K562 (cell line): ENCODE measurements around the gene ATP2A2. TPM values are rescaled to one million over a fixed set of nuclear protein-coding genes. Genes with fewer than 3 reads are reported as not detected.

Experiments used
- ATAC-seq: fragments of 200-7000 bp; cut with Tn5 transposase; 3 replicates; pipeline ENCODE4 v1.9.1; 2020; ENCODE audit warnings: moderate library complexity
- Bru-seq: library from RNA; stranded (reverse); fragments of 400-500 nt; gene quantifications from one replicate; lab custom pipeline; 2021; lab: Mats Ljungman, UMichigan
- BruChase-seq, 2 experiments: library from RNA; stranded (reverse); fragments of 400-500 nt; gene quantifications; one replicate each; lab custom pipeline; 2021; lab: Mats Ljungman, UMichigan
- BruUV-seq: library from RNA; stranded (reverse); fragments of 400-500 nt; replicated peaks from 2 replicates; lab custom pipeline; 2021; lab: Mats Ljungman, UMichigan
- CTCF ChIA-PET: fragments of 300-600 bp; formaldehyde crosslinking; extraction: SDS; loops from one replicate; lab custom pipeline; 2021; ENCODE audit warnings: low intra/inter-chr PET ratio; lab: Yijun Ruan, JAX
- POLR2A ChIA-PET: fragments of 300-600, 350-650 bp; sonication (Branson Sonifier 250); formaldehyde crosslinking; extraction: SDS; loops from one replicate; lab custom pipeline; 2021; ENCODE audit warnings: antibody characterized with exemption, inconsistent platforms; lab: Yijun Ruan, JAX
- DNase-seq, 4 experiments: peaks; one replicate each; pipeline versions ENCODE4 v3.0.0 to v3.0.0-alpha.2; 2011 to 2018; ENCODE audit warnings: low spot score in 3 of 4, mixed read lengths in 3 of 4; ENCODE audit errors: extremely low read depth in 1 of 4
- FAIRE-seq: peaks from 2 replicates; lab custom pipeline; 2011; peaks lifted over from hg19 to GRCh38; lab: Jason Lieb, UNC
- H2AFZ ChIP-seq: 2 replicates; pipeline ENCODE4 v1.6.0; 2011; ENCODE audit warnings: low read depth, low read length, control low read depth, inconsistent platforms
- H3K27ac ChIP-seq: fragments of 200-600 bp; 3 replicates; pipeline ENCODE4 v1.8.0; 2011; ENCODE audit warnings: low read depth, mild to moderate bottlenecking, control low read depth, inconsistent platforms, low read length, moderate library complexity, mixed read lengths; ENCODE audit errors: extremely low read depth
- H3K27me3 ChIP-seq, 2 experiments: fragments of 300-600 bp in 1 of 2; 2 replicates in 1 of 2; 3 replicates in 1 of 2; pipeline versions ENCODE4 v1.6.0 to v1.8.0; 2011; ENCODE audit warnings: inconsistent platforms in 2 of 2, low read length in 2 of 2, mild to moderate bottlenecking in 1 of 2, mixed read lengths in 1 of 2, moderate library complexity in 1 of 2; ENCODE audit not compliant: control insufficient read depth in 2 of 2, insufficient read depth in 2 of 2
- H3K36me3 ChIP-seq: fragments of 300-600 bp; 3 replicates; pipeline ENCODE4 v1.8.0; 2011; ENCODE audit warnings: mild to moderate bottlenecking, low read length, inconsistent platforms; ENCODE audit not compliant: control insufficient read depth, insufficient read depth
- H3K4me1 ChIP-seq, 2 experiments: fragments of 200-600 bp in 1 of 2; replicated peaks in 1 of 2; 2 replicates in 1 of 2; 3 replicates in 1 of 2; pipeline versions ENCODE4 v1.5.1 to v1.8.0; 2011; ENCODE audit warnings: inconsistent platforms in 2 of 2, low read length in 2 of 2, mild to moderate bottlenecking in 1 of 2, mixed read lengths in 1 of 2, moderate library complexity in 1 of 2; ENCODE audit not compliant: control insufficient read depth in 2 of 2, insufficient read depth in 2 of 2
- H3K4me2 ChIP-seq: 2 replicates; pipeline ENCODE4 v1.6.1; 2011; ENCODE audit warnings: low read length, control low read depth, inconsistent platforms, mixed read lengths; ENCODE audit not compliant: insufficient read depth
- H3K4me3 ChIP-seq: fragments of 200-600 bp; sonication (generic), shearing (Covaris generic); 2 replicates; pipeline ENCODE4 v1.5.1; 2016; ENCODE audit warnings: control low read depth, inconsistent platforms
- H3K79me2 ChIP-seq: fragments of 200-600 bp; 3 replicates; pipeline ENCODE4 v1.8.0; 2011; ENCODE audit warnings: low read length, inconsistent platforms; ENCODE audit not compliant: control insufficient read depth, insufficient read depth
- H3K9ac ChIP-seq, 2 experiments: 2 replicates each; pipeline versions ENCODE4 v1.6.0 to v1.6.1; 2011; ENCODE audit warnings: low read depth in 2 of 2, low read length in 2 of 2, control low read depth in 1 of 2, inconsistent platforms in 1 of 2, mild to moderate bottlenecking in 1 of 2, mixed read lengths in 1 of 2; ENCODE audit not compliant: insufficient read depth in 1 of 2
- H3K9me1 ChIP-seq: one replicate; pipeline ENCODE4 v1.6.0; 2011; ENCODE audit warnings: inconsistent platforms, mild to moderate bottlenecking, low read length, moderate library complexity; ENCODE audit not compliant: control insufficient read depth, insufficient read depth
- H3K9me3 ChIP-seq: replicated peaks from 2 replicates; pipeline ENCODE4 v1.5.1; 2011; ENCODE audit warnings: low read depth, low read length, inconsistent platforms; ENCODE audit not compliant: control insufficient read depth, insufficient read depth
- H4K20me1 ChIP-seq: replicated peaks from 2 replicates; pipeline ENCODE4 v1.6.1; 2011; ENCODE audit warnings: low read length, inconsistent platforms, mixed read lengths; ENCODE audit not compliant: control insufficient read depth, insufficient read depth
- GABPB2 ChIP-seq: fragments of 250-450 bp; sonication (Bioruptor Pico); conservative IDR thresholded peaks from 2 replicates; pipeline ENCODE4 v1.5.1; 2021; ENCODE audit warnings: mild to moderate bottlenecking
- KHSRP ChIP-seq: fragments of 450-650 bp; IDR thresholded peaks from 2 replicates; pipeline ENCODE4 v1.6.1; 2017
- PTBP1 ChIP-seq: fragments of 200-400 bp; formaldehyde crosslinking; IDR thresholded peaks from 2 replicates; pipeline ENCODE4 v1.6.1; 2017; ENCODE audit warnings: low read depth, low read length
- WGBS: fragments of 100-300 bp; shearing (Covaris generic); methylation state at CpG from one replicate; pipeline ENCODE4 v1.1.6; 2016; ENCODE audit warnings: low coverage, mixed read lengths; ENCODE audit not compliant: insufficient coverage; ENCODE audit errors: missing lambda C conversion rate; 5-methylcytosine and 5-hydroxymethylcytosine counted together
- in situ Hi-C: fragments of 300-500 bp; cut with MboI; formaldehyde crosslinking; loops from 4 replicates; pipeline ENCODE4 v1.15.0; 2018; ENCODE audit warnings: inconsistent platforms, mixed read lengths
- intact Hi-C: fragments of 100-400 bp; cut with micrococcal nuclease; formaldehyde crosslinking; loops from 2 replicates; pipeline ENCODE4 v1.14.2; 2022
- long read RNA-seq, 3 experiments: library from polyadenylated mRNA in 2 of 3; library from RNA in 1 of 3; unstranded in 2 of 3; stranded (forward) in 1 of 3; transcript quantifications; one replicate each; pipeline ENCODE4 v2.0.0, GENCODE V29; 2019 to 2022
- polyA minus RNA-seq, 3 experiments: library from RNA; depleted of rRNA, polyadenylated mRNA; stranded (reverse); fragments of >200 nt; gene quantifications; 2 replicates each; pipeline ENCODE4 v1.2.3, GENCODE V29; 2011
- polyA plus RNA-seq, 8 experiments: library from polyadenylated mRNA; depleted of rRNA in 4 of 8; stranded (reverse) in 5 of 8; unstranded in 3 of 8; fragments of >200 nt; fragmentation: Nextera tagmentation in 2 of 8; fragmentation: Illumina TruSeq in 1 of 8; extraction: Ambion mirVana in 2 of 8; extraction: Trizol in 1 of 8; gene quantifications; 2 replicates each; pipeline versions ENCODE4 v1.2.1 to v1.2.3, GENCODE V29; 2011 to 2014; ENCODE audit warnings: inconsistent platforms in 1 of 8, missing spikeins in 1 of 8
- total RNA-seq, 7 experiments: library from RNA; depleted of rRNA in 6 of 7; stranded (reverse); fragments of >200 nt in 6 of 7; fragmentation: Illumina TruSeq in 2 of 7; extraction: Trizol in 2 of 7; gene quantifications; 2 replicates each; pipeline versions ENCODE4 v1.2.1 to v1.2.3, GENCODE V29; 2011 to 2021; ENCODE audit warnings: low replicate concordance in 1 of 7
- TF ChIP-seq, protein P1 (sequence below): fragments of 450-650 bp; IDR thresholded peaks from 2 replicates; pipeline ENCODE4 v1.6.1; 2016; ENCODE audit warnings: mild to moderate bottlenecking, moderate library complexity

Gene ATP2A2
- total RNA-seq (2011; cell fraction: chromatin; rRNA removed; ENCODE audit: low replicate concordance) = 436 and 524 TPM in 2 replicates
- 350 and 362 TPM in 2 replicates for total RNA-seq (2011; cell fraction: nucleolus; rRNA removed)
- 437 and 537 TPM in 2 replicates for total RNA-seq (2011; cell fraction: nucleoplasm; rRNA removed)
- 73.5 and 82.5 TPM in 2 replicates for total RNA-seq (2014; rRNA removed)
- 46.7 and 51.6 TPM in 2 replicates for total RNA-seq (2014; rRNA removed; fragmentation: Illumina TruSeq; extraction: Trizol)
- total RNA-seq (2015; rRNA removed; fragmentation: Illumina TruSeq; extraction: Trizol) = 47.7 and 49.9 TPM in 2 replicates
- total RNA-seq (2021) = 180 and 205 TPM in 2 replicates
- polyA plus RNA-seq (2011; rRNA removed) = 44.6 and 88.4 TPM in 2 replicates
- 20.8 and 37.3 TPM in 2 replicates for polyA plus RNA-seq (2011; cell fraction: cytosol; rRNA removed)
- polyA plus RNA-seq (2011; cell fraction: nucleus; rRNA removed) = 193 and 236 TPM in 2 replicates
- 137 and 151 TPM in 2 replicates for polyA plus RNA-seq (2012)
- polyA plus RNA-seq (2014; fragmentation: Illumina TruSeq; extraction: Trizol) = 137 and 150 TPM in 2 replicates
- polyA plus RNA-seq (2014; fragmentation: Nextera tagmentation; extraction: Ambion mirVana) = 1 to 10 TPM; 5.2 to 6.7 TPM
- polyA plus RNA-seq (2014; rRNA removed) = 60.8 and 63.2 TPM in 2 replicates
- polyA minus RNA-seq (2011; rRNA and poly(A)+ RNA removed) = 96.8 and 146 TPM in 2 replicates
- polyA minus RNA-seq (2011; cell fraction: cytosol; rRNA and poly(A)+ RNA removed) = 86.8 and 111 TPM in 2 replicates
- polyA minus RNA-seq (2011; cell fraction: nucleus; rRNA and poly(A)+ RNA removed) = 89.9 and 136 TPM in 2 replicates
- percentile 93 among the genes with signal in this experiment for Bru-seq, nascent RNA
- percentile 94 among the genes with signal in this experiment for BruChase-seq, experiment 1, labeled RNA remaining after a 2-hour chase
- BruChase-seq, experiment 2, labeled RNA remaining after a 6-hour chase = percentile 96 among the genes with signal in this experiment
- long read RNA-seq, experiment 1, full-length matches to known transcripts = 5 of 148 reads
- long read RNA-seq, experiment 1, partial matches to known transcripts = 89 of 148 reads
- long read RNA-seq, experiment 1, other reads (novel, unspliced or antisense) = 54 of 148 reads
- long read RNA-seq, experiment 2, partial matches to known transcripts = 110 of 169 reads
- long read RNA-seq, experiment 2, other reads (novel, unspliced or antisense) = 59 of 169 reads
- long read RNA-seq, experiment 3, partial matches to known transcripts = 2 of 2 reads
- long read RNA-seq, experiment 3, other reads (novel, unspliced or antisense) = 0 of 2 reads

DNA sequence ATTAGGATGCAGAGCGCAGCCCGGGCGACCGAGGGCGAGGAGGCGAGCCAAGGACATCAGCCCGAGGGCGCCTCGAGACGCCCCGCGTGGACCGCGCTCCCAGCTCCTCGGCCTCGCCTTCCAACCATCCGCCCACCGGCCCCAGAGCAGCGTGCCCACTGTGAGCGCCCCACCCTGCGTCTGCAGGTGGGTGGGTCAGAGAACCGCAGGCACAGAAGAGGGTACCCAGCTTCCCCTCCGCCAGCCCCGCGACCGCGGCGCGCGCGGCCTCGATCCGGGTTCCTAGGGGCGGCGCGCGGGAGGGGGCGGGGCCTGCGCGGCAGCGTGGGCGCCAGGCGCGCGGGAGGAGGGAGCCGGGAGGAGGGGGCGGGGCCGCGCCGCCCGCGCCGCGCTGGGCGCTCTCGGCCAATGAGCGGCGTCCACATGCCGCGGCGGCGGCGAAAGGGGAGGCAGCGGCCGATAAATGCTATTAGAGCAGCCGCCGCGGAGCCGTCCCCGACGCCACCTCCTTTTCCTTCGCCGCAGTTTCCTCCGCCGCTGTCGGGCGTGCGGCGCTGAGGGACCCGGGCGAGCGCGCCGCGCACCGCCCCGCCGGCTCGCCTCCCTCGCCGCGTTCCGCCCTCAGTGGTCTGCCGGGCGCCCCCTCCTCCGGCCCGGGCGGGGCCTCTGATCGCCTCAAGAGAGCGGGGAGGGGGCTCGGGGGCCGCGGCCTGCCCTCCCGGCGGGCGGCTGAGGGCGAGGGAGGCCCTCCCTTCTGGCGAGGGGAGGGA is at the start of gene ATP2A2:
ATP2A2 (plus strand) TSS at position 469 of the 770 bp plus-strand sequence. CDS start 543 bp downstream, outside the sequence.
- POLR2A ChIA-PET = interaction anchor here (0.6 to 4.3 kb wide), 16 partner anchors 12 to 1375 kb away, joined by 3 to 48 read pairs (median 4); no protein-coding TSS in a partner anchor
- Histone ChIP-seq H3K79me2 (peaks cover 49% of the 10 kb centered on the region), H3K27ac (peak within 1 kb of the TSS; percentile 96), H3K36me3 (peaks cover 38% of the 10 kb centered on the region), H2AFZ (peak within 1 kb of the TSS; percentile 95), H3K27me3 (no peaks in the 10 kb centered on the region), H3K4me2 (peak within 1 kb of the TSS; percentile 98), H3K4me1 (peaks cover 19 to 22% of the 10 kb centered on the region in 2 experiments; a peak in 4 of 5 replicates), H3K9me3 (no peaks in the 10 kb centered on the region), H3K9ac (peak within 1 kb of the TSS; percentile 88 to 95), H3K4me3 (peak within 1 kb of the TSS; percentile 87), H3K9me1 (no peaks in the 10 kb centered on the region), H4K20me1 (peaks cover 19% of the 10 kb centered on the region)
- ATAC-seq (peak; percentile 85), DNase-seq (peak; percentile 95 to 96 (median 96)), FAIRE-seq (no peak)
- in situ Hi-C loops (no loop called here), intact Hi-C loops (loop anchor here (1.0 to 5.0 kb wide), 2 partner anchors 54 to 181 kb away; no protein-coding TSS in a partner anchor)
- under 1% methylated on average over 37 of the region's 108 CpGs for WGBS
- no TSS peak for BruUV-seq
- CTCF ChIA-PET = no interaction called here
- TF ChIP-seq, protein P1, sequence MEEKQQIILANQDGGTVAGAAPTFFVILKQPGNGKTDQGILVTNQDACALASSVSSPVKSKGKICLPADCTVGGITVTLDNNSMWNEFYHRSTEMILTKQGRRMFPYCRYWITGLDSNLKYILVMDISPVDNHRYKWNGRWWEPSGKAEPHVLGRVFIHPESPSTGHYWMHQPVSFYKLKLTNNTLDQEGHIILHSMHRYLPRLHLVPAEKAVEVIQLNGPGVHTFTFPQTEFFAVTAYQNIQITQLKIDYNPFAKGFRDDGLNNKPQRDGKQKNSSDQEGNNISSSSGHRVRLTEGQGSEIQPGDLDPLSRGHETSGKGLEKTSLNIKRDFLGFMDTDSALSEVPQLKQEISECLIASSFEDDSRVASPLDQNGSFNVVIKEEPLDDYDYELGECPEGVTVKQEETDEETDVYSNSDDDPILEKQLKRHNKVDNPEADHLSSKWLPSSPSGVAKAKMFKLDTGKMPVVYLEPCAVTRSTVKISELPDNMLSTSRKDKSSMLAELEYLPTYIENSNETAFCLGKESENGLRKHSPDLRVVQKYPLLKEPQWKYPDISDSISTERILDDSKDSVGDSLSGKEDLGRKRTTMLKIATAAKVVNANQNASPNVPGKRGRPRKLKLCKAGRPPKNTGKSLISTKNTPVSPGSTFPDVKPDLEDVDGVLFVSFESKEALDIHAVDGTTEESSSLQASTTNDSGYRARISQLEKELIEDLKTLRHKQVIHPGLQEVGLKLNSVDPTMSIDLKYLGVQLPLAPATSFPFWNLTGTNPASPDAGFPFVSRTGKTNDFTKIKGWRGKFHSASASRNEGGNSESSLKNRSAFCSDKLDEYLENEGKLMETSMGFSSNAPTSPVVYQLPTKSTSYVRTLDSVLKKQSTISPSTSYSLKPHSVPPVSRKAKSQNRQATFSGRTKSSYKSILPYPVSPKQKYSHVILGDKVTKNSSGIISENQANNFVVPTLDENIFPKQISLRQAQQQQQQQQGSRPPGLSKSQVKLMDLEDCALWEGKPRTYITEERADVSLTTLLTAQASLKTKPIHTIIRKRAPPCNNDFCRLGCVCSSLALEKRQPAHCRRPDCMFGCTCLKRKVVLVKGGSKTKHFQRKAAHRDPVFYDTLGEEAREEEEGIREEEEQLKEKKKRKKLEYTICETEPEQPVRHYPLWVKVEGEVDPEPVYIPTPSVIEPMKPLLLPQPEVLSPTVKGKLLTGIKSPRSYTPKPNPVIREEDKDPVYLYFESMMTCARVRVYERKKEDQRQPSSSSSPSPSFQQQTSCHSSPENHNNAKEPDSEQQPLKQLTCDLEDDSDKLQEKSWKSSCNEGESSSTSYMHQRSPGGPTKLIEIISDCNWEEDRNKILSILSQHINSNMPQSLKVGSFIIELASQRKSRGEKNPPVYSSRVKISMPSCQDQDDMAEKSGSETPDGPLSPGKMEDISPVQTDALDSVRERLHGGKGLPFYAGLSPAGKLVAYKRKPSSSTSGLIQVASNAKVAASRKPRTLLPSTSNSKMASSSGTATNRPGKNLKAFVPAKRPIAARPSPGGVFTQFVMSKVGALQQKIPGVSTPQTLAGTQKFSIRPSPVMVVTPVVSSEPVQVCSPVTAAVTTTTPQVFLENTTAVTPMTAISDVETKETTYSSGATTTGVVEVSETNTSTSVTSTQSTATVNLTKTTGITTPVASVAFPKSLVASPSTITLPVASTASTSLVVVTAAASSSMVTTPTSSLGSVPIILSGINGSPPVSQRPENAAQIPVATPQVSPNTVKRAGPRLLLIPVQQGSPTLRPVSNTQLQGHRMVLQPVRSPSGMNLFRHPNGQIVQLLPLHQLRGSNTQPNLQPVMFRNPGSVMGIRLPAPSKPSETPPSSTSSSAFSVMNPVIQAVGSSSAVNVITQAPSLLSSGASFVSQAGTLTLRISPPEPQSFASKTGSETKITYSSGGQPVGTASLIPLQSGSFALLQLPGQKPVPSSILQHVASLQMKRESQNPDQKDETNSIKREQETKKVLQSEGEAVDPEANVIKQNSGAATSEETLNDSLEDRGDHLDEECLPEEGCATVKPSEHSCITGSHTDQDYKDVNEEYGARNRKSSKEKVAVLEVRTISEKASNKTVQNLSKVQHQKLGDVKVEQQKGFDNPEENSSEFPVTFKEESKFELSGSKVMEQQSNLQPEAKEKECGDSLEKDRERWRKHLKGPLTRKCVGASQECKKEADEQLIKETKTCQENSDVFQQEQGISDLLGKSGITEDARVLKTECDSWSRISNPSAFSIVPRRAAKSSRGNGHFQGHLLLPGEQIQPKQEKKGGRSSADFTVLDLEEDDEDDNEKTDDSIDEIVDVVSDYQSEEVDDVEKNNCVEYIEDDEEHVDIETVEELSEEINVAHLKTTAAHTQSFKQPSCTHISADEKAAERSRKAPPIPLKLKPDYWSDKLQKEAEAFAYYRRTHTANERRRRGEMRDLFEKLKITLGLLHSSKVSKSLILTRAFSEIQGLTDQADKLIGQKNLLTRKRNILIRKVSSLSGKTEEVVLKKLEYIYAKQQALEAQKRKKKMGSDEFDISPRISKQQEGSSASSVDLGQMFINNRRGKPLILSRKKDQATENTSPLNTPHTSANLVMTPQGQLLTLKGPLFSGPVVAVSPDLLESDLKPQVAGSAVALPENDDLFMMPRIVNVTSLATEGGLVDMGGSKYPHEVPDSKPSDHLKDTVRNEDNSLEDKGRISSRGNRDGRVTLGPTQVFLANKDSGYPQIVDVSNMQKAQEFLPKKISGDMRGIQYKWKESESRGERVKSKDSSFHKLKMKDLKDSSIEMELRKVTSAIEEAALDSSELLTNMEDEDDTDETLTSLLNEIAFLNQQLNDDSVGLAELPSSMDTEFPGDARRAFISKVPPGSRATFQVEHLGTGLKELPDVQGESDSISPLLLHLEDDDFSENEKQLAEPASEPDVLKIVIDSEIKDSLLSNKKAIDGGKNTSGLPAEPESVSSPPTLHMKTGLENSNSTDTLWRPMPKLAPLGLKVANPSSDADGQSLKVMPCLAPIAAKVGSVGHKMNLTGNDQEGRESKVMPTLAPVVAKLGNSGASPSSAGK = peak; percentile 86
- no peak for TF ChIP-seq KHSRP
- TF ChIP-seq PTBP1 = no peak
- TF ChIP-seq GABPB2 (CRISPR knock-in tag) = no peak
